NCI-H2081 (cell line): ENCODE measurements around the gene STRADB.
"Not testable (repeated sequence)": the region's sequence is repeated elsewhere in the genome, so short reads cannot be mapped to it uniquely, and the experiment has no call there.

ENCODE experiments used
- DNase-seq, 2 experiments: peaks; one replicate each; lab custom pipeline; 2025; lab: John Stamatoyannopoulos, UW

The STRADB gene

GRCh38 chr2:201466050-201466675 lies 14.6 kb downstream of the STRADB start:
- no peak for DNase-seq

GRCh38 chr2:201467666-201468065 lies 16.1 kb downstream of the STRADB start:
- DNase-seq = no peak

GRCh38 chr2:201470821-201471731 lies 19.5 kb downstream of the STRADB start:
- no peak for DNase-seq

GRCh38 chr2:201471732-201472393 lies 20.3 kb downstream of the STRADB start:
- DNase-seq = no peak

GRCh38 chr2:201472411-201472810 lies 20.9 kb downstream of the STRADB start:
- DNase-seq = no peak

GRCh38 chr2:201482543-201482942 lies 31.0 kb downstream of the STRADB start:
- DNase-seq = no peak

GRCh38 chr2:201483342-201483741 lies 31.8 kb downstream of the STRADB start:
- DNase-seq = no peak

- DNase-seq = not testable (repeated sequence)
These were observed 32.2 kb downstream of the STRADB start for GRCh38 chr2:201483758-201484157.

- DNase-seq = no peak
These were observed 33.3 kb downstream of the STRADB start for GRCh38 chr2:201484805-201485204.

- DNase-seq = no peak
These were observed 38.8 kb downstream of the STRADB start for GRCh38 chr2:201490291-201490690.

- no peak for DNase-seq
These were observed 45.2 kb downstream of the STRADB start for GRCh38 chr2:201496785-201497184.

GRCh38 chr2:201500534-201500933 lies 49.0 kb downstream of the STRADB start:
- DNase-seq = no peak

- DNase-seq = no peak
These were observed 51.2 kb downstream of the STRADB start for GRCh38 chr2:201502713-201503112.

- DNase-seq = no peak
These were observed 56.2 kb downstream of the STRADB start for GRCh38 chr2:201507725-201508124.

GRCh38 chr2:201513271-201513670 lies 61.7 kb downstream of the STRADB start:
- no peak for DNase-seq

GRCh38 chr2:201515573-201516246 lies 64.2 kb downstream of the STRADB start:
- no peak for DNase-seq

- no peak for DNase-seq
These were observed 65.6 kb downstream of the STRADB start for GRCh38 chr2:201517094-201517493.

GRCh38 chr2:201520201-201520600 lies 68.7 kb downstream of the STRADB start:
- no peak for DNase-seq

- no peak for DNase-seq
These were observed 71.4 kb downstream of the STRADB start for GRCh38 chr2:201522965-201523364.

- DNase-seq = no peak
These were observed 72.0 kb downstream of the STRADB start for GRCh38 chr2:201523506-201523905.
